Neuron (in vitro differentiated cells): ENCODE measurements around the gene UBE2O.

ENCODE experiments used
- H2AFZ ChIP-seq: one replicate; pipeline ENCODE4 v1.6.1; 2013; ENCODE audit warnings: low read depth, mild to moderate bottlenecking, inconsistent platforms, low read length, moderate library complexity
- H3K27me3 ChIP-seq: one replicate; pipeline ENCODE4 v1.6.1; 2013; ENCODE audit warnings: low read length; ENCODE audit not compliant: insufficient read depth
- H3K36me3 ChIP-seq: one replicate; pipeline ENCODE4 v1.6.1; 2013; ENCODE audit warnings: low read length; ENCODE audit not compliant: insufficient read depth
- H3K4me1 ChIP-seq: one replicate; pipeline ENCODE4 v1.6.1; 2013; ENCODE audit warnings: low read length; ENCODE audit not compliant: insufficient read depth
- H3K4me3 ChIP-seq: 2 replicates; pipeline ENCODE4 v1.5.1; 2013; ENCODE audit warnings: mild to moderate bottlenecking, low read length, moderate library complexity
- H3K9me3 ChIP-seq: one replicate; pipeline ENCODE4 v1.6.1; 2013; ENCODE audit warnings: low read length

Gene UBE2O

GRCh38 chr17:76452660-76453430, at the start of gene UBE2O:
Gene UBE2O (minus strand): TSS chr17:76453152. CDS start chr17:76453141, 11 bp downstream.
- H2AFZ ChIP-seq, result peak within 1 kb of the TSS; percentile 84
- H3K4me1 ChIP-seq, result peaks cover 20% of the 10 kb centered on the region
- no peaks in the 10 kb centered on the region for H3K27me3 ChIP-seq
- H3K9me3 ChIP-seq, result no peaks in the 10 kb centered on the region
- H3K4me3 ChIP-seq, result peak within 1 kb of the TSS; percentile 86
- H3K36me3 ChIP-seq, result no peaks in the 10 kb centered on the region

DNA sequence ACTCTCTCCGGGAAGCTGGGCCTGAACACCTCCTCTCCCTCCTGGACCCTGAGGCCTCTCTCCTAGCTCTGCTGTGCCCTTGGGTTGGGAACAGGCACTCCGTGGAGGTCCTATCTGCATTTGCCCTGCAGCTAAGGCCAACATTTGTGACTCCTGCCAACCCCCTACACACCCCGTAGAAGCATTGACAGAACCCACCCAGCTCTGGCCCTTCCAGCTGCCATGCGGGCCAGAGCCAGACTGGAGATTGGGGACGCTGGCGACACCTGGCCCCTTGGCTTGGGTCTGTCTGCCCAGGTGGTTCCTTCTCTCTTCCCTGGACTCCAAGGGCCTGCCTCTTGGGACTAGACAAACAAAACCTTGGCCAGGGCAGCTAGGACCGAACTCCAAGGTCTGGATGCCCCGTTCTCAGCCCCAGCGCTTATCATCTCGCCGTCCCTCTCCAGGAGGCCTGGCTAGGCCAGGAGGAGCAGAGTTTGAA, 48.9 kb upstream of the UBE2O start:
- Histone ChIP-seq H2AFZ (no peak overlapping the region), H3K36me3 (no peaks in the 10 kb centered on the region), H3K27me3 (peaks cover 54% of the 10 kb centered on the region), H3K4me3 (peak overlapping the region; percentile 22), H3K4me1 (peaks cover 17% of the 10 kb centered on the region), H3K9me3 (no peaks in the 10 kb centered on the region)

- Histone ChIP-seq H3K36me3 (no peaks in the 10 kb centered on the region), H2AFZ (no peak within 1 kb of the TSS), H3K27me3 (peaks cover 53% of the 10 kb centered on the region)
These were observed 48.3 kb upstream of the UBE2O start, which contains the start of gene RHBDF2 for GRCh38 chr17:76501018-76501826. Gene RHBDF2 (minus strand): TSS chr17:76501423. CDS start chr17:76481524, 19,899 bp downstream.

DNA sequence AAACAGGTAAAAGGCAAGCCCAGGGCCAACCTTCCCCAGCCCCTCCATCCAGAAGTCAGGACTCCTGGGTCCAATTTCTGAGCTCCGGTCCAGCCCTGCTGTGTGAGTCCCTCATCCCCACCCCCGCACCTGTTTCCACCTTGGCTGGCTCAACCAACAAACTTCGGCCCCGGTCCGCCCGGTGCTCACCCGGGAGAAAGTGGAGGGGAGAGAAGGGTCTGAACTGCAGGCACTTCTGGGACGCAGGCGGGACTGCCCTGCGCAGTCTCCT, 47.7 kb upstream of the UBE2O start:
- no peak overlapping the region for H2AFZ ChIP-seq
- no peaks in the 10 kb centered on the region for H3K36me3 ChIP-seq
- H3K4me1 ChIP-seq, result peaks cover 17% of the 10 kb centered on the region
- peaks cover 58% of the 10 kb centered on the region for H3K27me3 ChIP-seq
- H3K9me3 ChIP-seq, result no peaks in the 10 kb centered on the region
- H3K4me3 ChIP-seq, result no peak overlapping the region

More at GRCh38 chr17:76501018-76501826, 48.3 kb upstream of the UBE2O start, which contains the start of gene RHBDF2:
- Histone ChIP-seq H3K4me1 (peaks cover 17% of the 10 kb centered on the region), H3K9me3 (no peaks in the 10 kb centered on the region), H3K4me3 (peak within 1 kb of the TSS; percentile 22)

GRCh38 chr17:76500074-76500746, 47.3 kb upstream of the UBE2O start:
- Histone ChIP-seq H3K27me3 (peaks cover 63% of the 10 kb centered on the region), H3K36me3 (no peaks in the 10 kb centered on the region), H3K9me3 (no peaks in the 10 kb centered on the region), H2AFZ (no peak overlapping the region), H3K4me1 (peaks cover 17% of the 10 kb centered on the region), H3K4me3 (no peak overlapping the region)

GRCh38 chr17:76499267-76499667, 46.3 kb upstream of the UBE2O start:
- no peak overlapping the region for H2AFZ ChIP-seq
- no peak overlapping the region for H3K4me3 ChIP-seq
- no peaks in the 10 kb centered on the region for H3K36me3 ChIP-seq
- H3K4me1 ChIP-seq, result peaks cover 17% of the 10 kb centered on the region
- no peaks in the 10 kb centered on the region for H3K9me3 ChIP-seq
- peaks cover 69% of the 10 kb centered on the region for H3K27me3 ChIP-seq

- no peaks in the 10 kb centered on the region for H3K9me3 ChIP-seq
- no peak overlapping the region for H2AFZ ChIP-seq
- H3K4me3 ChIP-seq, result no peak overlapping the region
- H3K4me1 ChIP-seq, result peaks cover 17% of the 10 kb centered on the region
- H3K36me3 ChIP-seq, result no peaks in the 10 kb centered on the region
- H3K27me3 ChIP-seq, result peaks cover 73% of the 10 kb centered on the region
These were observed 45.9 kb upstream of the UBE2O start for GRCh38 chr17:76498876-76499251.

DNA sequence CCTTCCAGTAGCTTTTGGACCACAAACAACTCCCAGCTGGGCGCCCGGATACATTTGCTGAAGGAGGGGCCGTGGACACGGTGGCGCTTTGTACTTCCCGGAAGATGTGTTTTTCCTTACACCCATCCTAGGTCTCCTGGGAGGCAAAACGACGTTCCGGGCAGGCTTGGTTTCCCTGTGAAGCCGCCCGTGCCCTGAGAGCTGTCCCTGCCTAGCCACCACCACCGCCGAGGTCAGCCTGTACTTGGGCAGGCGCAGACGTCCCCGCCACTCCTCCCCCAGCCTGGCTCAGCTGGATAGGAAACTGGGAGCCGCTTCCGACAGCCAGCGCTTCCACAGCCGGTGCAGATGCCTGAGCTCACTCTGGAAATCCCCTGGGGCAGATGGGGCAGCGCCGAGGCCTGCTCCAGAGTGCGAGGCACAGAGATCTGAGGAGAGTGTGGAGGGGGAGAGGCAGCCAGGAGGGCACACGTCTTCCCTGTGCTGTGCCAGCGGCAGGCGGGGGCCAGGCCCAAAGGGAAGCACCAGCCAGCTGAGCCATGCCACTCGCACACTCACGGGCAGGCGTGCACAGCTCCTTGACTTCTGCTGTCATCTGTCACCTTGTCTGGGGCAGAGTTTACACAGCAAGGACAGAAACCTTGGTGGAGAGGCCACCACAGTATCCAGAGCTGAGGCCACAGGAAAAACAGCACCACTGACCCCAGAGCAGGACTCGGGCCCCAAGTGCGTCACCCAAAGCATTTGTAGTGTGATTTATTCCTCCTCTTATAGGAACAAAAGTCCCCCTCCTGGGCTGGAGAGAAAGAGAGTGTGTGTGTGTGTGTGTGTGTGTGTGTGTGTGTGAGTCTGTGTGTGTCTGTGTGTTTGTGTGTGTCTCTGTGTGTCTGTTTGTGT, 45.3 kb upstream of the UBE2O start:
- no peaks in the 10 kb centered on the region for H3K36me3 ChIP-seq
- peaks cover 77% of the 10 kb centered on the region for H3K27me3 ChIP-seq
- no peak overlapping the region for H3K4me3 ChIP-seq
- peaks cover 20% of the 10 kb centered on the region for H3K4me1 ChIP-seq
- no peaks in the 10 kb centered on the region for H3K9me3 ChIP-seq
- peak overlapping the region; percentile 18 for H2AFZ ChIP-seq

- peaks cover 77% of the 10 kb centered on the region for H3K27me3 ChIP-seq
- H3K4me1 ChIP-seq, result peaks cover 26% of the 10 kb centered on the region
- H3K4me3 ChIP-seq, result no peak overlapping the region
- H3K36me3 ChIP-seq, result no peaks in the 10 kb centered on the region
- H2AFZ ChIP-seq, result no peak overlapping the region
- no peaks in the 10 kb centered on the region for H3K9me3 ChIP-seq
These were observed 44.7 kb upstream of the UBE2O start for GRCh38 chr17:76497699-76497978.

DNA sequence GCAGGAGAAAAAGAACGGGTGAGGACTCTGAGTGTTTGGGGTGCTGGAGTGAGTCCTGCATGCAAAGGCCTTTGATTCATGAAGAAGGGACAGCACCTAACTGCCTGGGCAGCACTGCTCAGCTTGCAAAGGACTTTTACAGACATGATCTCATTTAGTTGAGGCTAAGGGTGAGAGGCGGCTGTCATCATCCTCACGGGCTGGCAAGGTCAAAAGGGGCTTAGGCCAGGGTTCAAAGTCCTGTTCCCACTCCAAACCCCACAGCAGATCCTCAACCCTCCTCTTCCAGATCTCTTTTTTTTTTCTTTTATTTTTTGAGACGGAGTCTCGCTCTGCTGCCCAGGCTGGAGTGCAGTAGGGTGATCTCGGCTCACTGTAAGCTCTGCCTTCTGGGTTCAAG, 43.5 kb upstream of the UBE2O start:
- H2AFZ ChIP-seq, result no peak overlapping the region
- H3K36me3 ChIP-seq, result no peaks in the 10 kb centered on the region
- no peak overlapping the region for H3K4me3 ChIP-seq
- H3K4me1 ChIP-seq, result peaks cover 20% of the 10 kb centered on the region
- no peaks in the 10 kb centered on the region for H3K9me3 ChIP-seq
- H3K27me3 ChIP-seq, result peaks cover 76% of the 10 kb centered on the region

DNA sequence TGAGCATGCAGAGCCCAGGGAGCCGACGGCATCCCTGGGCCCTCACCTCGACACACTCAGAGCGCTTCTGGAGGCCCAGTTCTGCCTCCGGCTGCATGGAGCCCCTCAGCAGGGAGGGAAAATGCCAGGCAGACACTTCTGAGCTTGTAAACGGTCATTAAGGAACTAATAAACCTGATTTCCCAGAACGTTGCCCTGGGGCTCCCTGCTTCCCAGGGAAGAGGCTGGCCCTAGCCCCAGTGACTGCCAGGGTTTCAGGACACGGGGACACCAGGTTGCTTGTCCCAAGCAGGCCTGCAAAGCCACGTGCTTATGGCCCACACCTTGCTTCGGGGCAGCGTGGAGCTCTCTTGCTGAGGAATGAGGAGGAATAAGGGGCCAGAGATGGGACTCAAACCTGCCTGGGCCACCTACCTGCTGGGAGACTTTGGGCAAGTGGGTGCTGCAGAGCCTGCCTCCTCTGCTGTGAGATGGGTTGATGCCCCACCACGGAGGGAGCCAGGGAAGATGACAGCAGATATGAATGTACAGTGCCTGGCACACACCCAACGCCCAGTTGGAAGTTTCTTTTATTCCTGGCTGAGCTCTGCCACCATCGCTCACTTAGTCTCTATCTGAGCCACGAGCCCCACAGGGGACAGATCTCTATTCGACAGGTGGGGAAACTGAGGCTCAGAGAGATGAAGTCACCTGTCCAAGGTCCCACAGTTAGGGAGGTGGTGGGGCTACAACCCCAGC, 42.9 kb upstream of the UBE2O start:
- peaks cover 71% of the 10 kb centered on the region for H3K27me3 ChIP-seq
- H3K4me1 ChIP-seq, result peaks cover 20% of the 10 kb centered on the region
- no peak overlapping the region for H3K4me3 ChIP-seq
- H3K36me3 ChIP-seq, result no peaks in the 10 kb centered on the region
- no peaks in the 10 kb centered on the region for H3K9me3 ChIP-seq
- H2AFZ ChIP-seq, result no peak overlapping the region
